MCF 10A (cell line): Measurements from ENCODE around the gene CFAP58. TPM values are rescaled to one million over a fixed set of nuclear protein-coding genes. Genes with fewer than 3 reads are reported as not detected.

Experiments
- BruUV-seq: library from RNA; stranded (reverse); fragments of 400-500 nt; replicated peaks from 2 replicates; lab custom pipeline; 2021; lab: Mats Ljungman, UMichigan
- CTCF ChIA-PET: fragments of 300-600 bp; sonication (Branson Sonifier 250); formaldehyde crosslinking; extraction: SDS; loops from one replicate; lab custom pipeline; 2021; ENCODE audit warnings: antibody characterized with exemption, inconsistent platforms; lab: Yijun Ruan, JAX
- POLR2A ChIA-PET: fragments of 300-600, 350-650 bp; sonication (Branson Sonifier 250); formaldehyde crosslinking; extraction: SDS; loops from one replicate; lab custom pipeline; 2020; ENCODE audit warnings: antibody characterized with exemption, inconsistent platforms; lab: Yijun Ruan, JAX
- DNase-seq: peaks from one replicate; pipeline ENCODE4 v3.0.0-alpha.2; 2018; ENCODE audit not compliant: unreplicated experiment
- H3K27ac Mint-ChIP-seq: one replicate; pipeline ENCODE4 v1.8.0; 2022; ENCODE audit warnings: mild to moderate bottlenecking, low read depth, mixed read lengths; ENCODE audit not compliant: unreplicated experiment
- H3K27me3 Mint-ChIP-seq: one replicate; pipeline ENCODE4 v1.8.0; 2022; ENCODE audit warnings: mixed read lengths; ENCODE audit not compliant: insufficient read depth, unreplicated experiment
- H3K36me3 Mint-ChIP-seq: one replicate; pipeline ENCODE4 v1.8.0; 2022; ENCODE audit warnings: mild to moderate bottlenecking, moderate library complexity, mixed read lengths; ENCODE audit not compliant: insufficient read depth, unreplicated experiment
- H3K4me1 Mint-ChIP-seq: one replicate; pipeline ENCODE4 v1.8.0; 2022; ENCODE audit warnings: mixed read lengths; ENCODE audit not compliant: insufficient read depth, unreplicated experiment
- H3K4me3 Mint-ChIP-seq: one replicate; pipeline ENCODE4 v1.8.0; 2022; ENCODE audit warnings: mild to moderate bottlenecking, moderate library complexity, mixed read lengths; ENCODE audit not compliant: unreplicated experiment
- H3K9me3 Mint-ChIP-seq: one replicate; pipeline ENCODE4 v1.8.0; 2022; ENCODE audit warnings: mixed read lengths; ENCODE audit not compliant: unreplicated experiment
- CTCF ChIP-seq: fragments of 200-600 bp; IDR thresholded peaks from one replicate; pipeline ENCODE4 v1.8.0; 2022; ENCODE audit warnings: antibody characterized with exemption, mild to moderate bottlenecking; ENCODE audit not compliant: unreplicated experiment
- intact Hi-C: fragments of 100-400 bp; cut with micrococcal nuclease; formaldehyde crosslinking; loops from 2 replicates; pipeline ENCODE4 v1.14.1; 2022
- total RNA-seq: library from RNA; stranded (reverse); gene quantifications from 2 replicates; pipeline ENCODE4 v1.2.3, GENCODE V29; 2022

CFAP58 gene
- total RNA-seq, 1 experiment from 2014 or later, result 0.89 TPM

GRCh38 chr10:104328896-104329710 is 24.5 kb upstream of the CFAP58 start:
- peak; percentile 97 for DNase-seq
- H3K9me3 Mint-ChIP-seq, result no peaks in the 10 kb centered on the region
- CTCF ChIA-PET, result interaction anchor here (0.6 to 10.5 kb wide), 12 partner anchors 9 to 480 kb away, joined by 3 to 79 read pairs (median 8); partner anchors contain the start of genes CFAP58 and ITPRIP
- no peak for TF ChIP-seq CTCF
- H3K36me3 Mint-ChIP-seq, result peaks cover 9% of the 10 kb centered on the region
- POLR2A ChIA-PET, result interaction anchor here (0.8 to 5.8 kb wide), 17 partner anchors 10 to 421 kb away, joined by 3 to 124 read pairs (median 6); partner anchors contain the start of genes CFAP58, GSTO2, ITPRIP and SFR1
- H3K27ac Mint-ChIP-seq, result peak overlapping the region; percentile 95
- intact Hi-C loops, result loop anchor here (1.0 to 2.0 kb wide), 3 partner anchors 9 to 480 kb away; partner anchors contain the start of gene ITPRIP
- no peaks in the 10 kb centered on the region for H3K27me3 Mint-ChIP-seq
- BruUV-seq, result TSS peak; percentile 50
- H3K4me3 Mint-ChIP-seq, result peak overlapping the region; percentile 64
- peaks cover 73% of the 10 kb centered on the region for H3K4me1 Mint-ChIP-seq

DNA sequence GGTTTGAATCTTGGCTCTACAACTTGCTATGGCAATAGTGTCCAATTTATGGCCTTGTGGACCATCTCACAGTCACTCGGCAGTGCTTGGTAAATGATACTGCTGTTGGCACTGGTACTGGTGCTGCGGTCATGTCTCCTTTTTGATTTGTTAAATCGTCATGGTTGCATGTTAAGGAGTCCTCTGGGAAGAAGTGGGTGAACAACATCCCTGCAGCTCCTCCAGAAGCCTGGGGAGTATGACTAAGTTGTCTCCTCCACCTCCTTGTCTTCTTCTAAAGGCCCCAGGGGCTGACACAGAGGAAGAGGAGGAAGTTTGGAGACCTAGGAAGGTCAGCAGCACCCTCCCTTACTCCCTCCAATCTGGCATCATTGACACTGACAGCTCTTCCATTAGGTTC is 23.9 kb upstream of the CFAP58 start:
- POLR2A ChIA-PET, result interaction anchor here (0.5 to 5.8 kb wide), 20 partner anchors 9 to 246 kb away, joined by 3 to 124 read pairs (median 4); partner anchors contain the start of genes CFAP58, GSTO2, ITPRIP and SFR1
- H3K9me3 Mint-ChIP-seq, result no peaks in the 10 kb centered on the region
- H3K27me3 Mint-ChIP-seq, result no peaks in the 10 kb centered on the region
- H3K4me3 Mint-ChIP-seq, result no peak overlapping the region
- peaks cover 71% of the 10 kb centered on the region for H3K4me1 Mint-ChIP-seq
- H3K27ac Mint-ChIP-seq, result peak overlapping the region; percentile 95
- intact Hi-C loops, result loop anchor here (1.0 to 10.0 kb wide), 4 partner anchors 9 to 480 kb away; partner anchors contain the start of gene ITPRIP
- no peak for TF ChIP-seq CTCF
- H3K36me3 Mint-ChIP-seq, result peaks cover 9% of the 10 kb centered on the region
- TSS peak; percentile 83 for BruUV-seq
- peak; percentile 82 for DNase-seq
- CTCF ChIA-PET, result interaction anchor here (0.6 to 10.5 kb wide), 12 partner anchors 8 to 481 kb away, joined by 3 to 79 read pairs (median 8); partner anchors contain the start of genes CFAP58 and ITPRIP

- Mint-ChIP-seq H3K27ac (peak overlapping the region; percentile 95), H3K4me3 (no peak overlapping the region), H3K36me3 (peaks cover 13% of the 10 kb centered on the region), H3K27me3 (no peaks in the 10 kb centered on the region), H3K9me3 (no peaks in the 10 kb centered on the region), H3K4me1 (peaks cover 73% of the 10 kb centered on the region)
- CTCF ChIA-PET, result interaction anchor here (0.6 to 10.5 kb wide), 12 partner anchors 8 to 482 kb away, joined by 3 to 79 read pairs (median 8); partner anchors contain the start of genes CFAP58 and ITPRIP
- intact Hi-C loops, result loop anchor here (10.0 kb wide), 1 partner anchor 446 kb away; no protein-coding TSS in a partner anchor
- no peak for TF ChIP-seq CTCF
- POLR2A ChIA-PET, result interaction anchor here (0.5 to 5.8 kb wide), 21 partner anchors 8 to 247 kb away, joined by 3 to 124 read pairs (median 4); partner anchors contain the start of genes GSTO1, GSTO2, ITPRIP and SFR1
- DNase-seq, result peak; percentile 92
- no TSS peak for BruUV-seq
These were observed 23.2 kb upstream of the CFAP58 start for GRCh38 chr10:104330168-104331110.
